Fibroblast of the aortic adventitia (primary cell): ENCODE data around the gene FIGN. TPM values are rescaled to one million over a fixed set of nuclear protein-coding genes. Genes with fewer than 3 reads are reported as not detected.

Experiments
- DNase-seq: peaks from one replicate; pipeline ENCODE4 v3.0.0-alpha.2; 2010; ENCODE audit warnings: low read depth
- H3K4me3 ChIP-seq: 2 replicates; pipeline ENCODE4 v1.5.1; 2011; ENCODE audit warnings: low read depth, mild to moderate bottlenecking, control low read depth, low read length, moderate library complexity
- total RNA-seq: library from RNA; depleted of rRNA; stranded (reverse); fragments of >200 nt; gene quantifications from 2 replicates; pipeline ENCODE4 v1.2.3, GENCODE V29; 2012; ENCODE audit warnings: low replicate concordance
- TF ChIP-seq, protein P1 (sequence below): IDR thresholded peaks from 2 replicates; pipeline ENCODE4 v1.5.1; 2011; ENCODE audit warnings: mild to moderate bottlenecking, low read length, control low read depth, inconsistent platforms; ENCODE audit not compliant: insufficient read depth

FIGN gene
- total RNA-seq, 1 donor = 4.1 TPM

- H3K4me3 ChIP-seq = no peak overlapping the region
- TF ChIP-seq, protein P1, sequence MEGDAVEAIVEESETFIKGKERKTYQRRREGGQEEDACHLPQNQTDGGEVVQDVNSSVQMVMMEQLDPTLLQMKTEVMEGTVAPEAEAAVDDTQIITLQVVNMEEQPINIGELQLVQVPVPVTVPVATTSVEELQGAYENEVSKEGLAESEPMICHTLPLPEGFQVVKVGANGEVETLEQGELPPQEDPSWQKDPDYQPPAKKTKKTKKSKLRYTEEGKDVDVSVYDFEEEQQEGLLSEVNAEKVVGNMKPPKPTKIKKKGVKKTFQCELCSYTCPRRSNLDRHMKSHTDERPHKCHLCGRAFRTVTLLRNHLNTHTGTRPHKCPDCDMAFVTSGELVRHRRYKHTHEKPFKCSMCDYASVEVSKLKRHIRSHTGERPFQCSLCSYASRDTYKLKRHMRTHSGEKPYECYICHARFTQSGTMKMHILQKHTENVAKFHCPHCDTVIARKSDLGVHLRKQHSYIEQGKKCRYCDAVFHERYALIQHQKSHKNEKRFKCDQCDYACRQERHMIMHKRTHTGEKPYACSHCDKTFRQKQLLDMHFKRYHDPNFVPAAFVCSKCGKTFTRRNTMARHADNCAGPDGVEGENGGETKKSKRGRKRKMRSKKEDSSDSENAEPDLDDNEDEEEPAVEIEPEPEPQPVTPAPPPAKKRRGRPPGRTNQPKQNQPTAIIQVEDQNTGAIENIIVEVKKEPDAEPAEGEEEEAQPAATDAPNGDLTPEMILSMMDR = no peak
- no peak for DNase-seq
These were observed 1.8 kb upstream of the FIGN start for GRCh38 chr2:163737563-163737962.

GRCh38 chr2:163737190-163737439, 1.3 kb upstream of the FIGN start:
- no peak for DNase-seq
- TF ChIP-seq, protein P1 = no peak
- H3K4me3 ChIP-seq = peak overlapping the region; percentile 91

- peak overlapping the region; percentile 91 for H3K4me3 ChIP-seq
- TF ChIP-seq, protein P1 = peak; percentile 44
- peak; percentile 33 for DNase-seq
These were observed 803 bp upstream of the FIGN start for GRCh38 chr2:163736433-163737189.

DNA sequence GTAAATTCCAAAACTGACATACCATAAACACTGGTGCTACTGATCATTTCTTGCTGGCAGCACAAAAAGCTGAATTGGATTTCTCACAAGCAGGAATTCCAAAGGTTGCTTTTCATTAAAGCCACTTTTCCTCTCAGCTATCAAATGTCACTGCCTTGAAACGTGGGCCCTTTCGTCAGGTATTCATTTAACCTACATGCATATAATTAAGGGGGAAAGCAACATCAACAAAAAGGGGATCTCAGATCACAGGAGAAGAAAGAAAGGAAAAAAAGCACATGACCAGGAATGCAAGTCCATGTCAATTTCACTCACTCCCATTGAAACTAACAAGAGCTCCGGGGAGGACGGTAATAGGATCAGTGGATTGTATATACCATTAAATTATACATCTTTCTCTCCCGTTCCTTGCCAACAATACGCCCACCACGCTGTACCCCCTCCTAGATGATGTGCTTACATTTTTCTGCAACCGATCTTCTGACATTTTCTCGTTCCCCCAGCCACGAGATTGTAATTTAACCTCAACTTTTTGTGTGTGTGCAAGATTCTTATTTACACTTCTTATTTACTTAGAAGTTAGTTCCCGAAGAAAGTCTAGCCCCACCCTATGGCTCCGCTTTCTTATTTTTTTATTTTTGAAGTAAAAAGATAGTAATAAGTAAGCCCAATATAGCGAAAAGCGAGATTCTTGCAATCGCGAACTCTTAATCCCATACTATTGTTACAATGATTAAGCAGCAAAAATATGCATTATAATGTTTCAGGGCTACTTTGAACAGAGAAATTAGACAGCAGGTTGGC, 725 bp downstream of the FIGN start:
- TF ChIP-seq, protein P1 = no peak
- peak overlapping the region; percentile 91 for H3K4me3 ChIP-seq
- peak; percentile 57 for DNase-seq

DNA sequence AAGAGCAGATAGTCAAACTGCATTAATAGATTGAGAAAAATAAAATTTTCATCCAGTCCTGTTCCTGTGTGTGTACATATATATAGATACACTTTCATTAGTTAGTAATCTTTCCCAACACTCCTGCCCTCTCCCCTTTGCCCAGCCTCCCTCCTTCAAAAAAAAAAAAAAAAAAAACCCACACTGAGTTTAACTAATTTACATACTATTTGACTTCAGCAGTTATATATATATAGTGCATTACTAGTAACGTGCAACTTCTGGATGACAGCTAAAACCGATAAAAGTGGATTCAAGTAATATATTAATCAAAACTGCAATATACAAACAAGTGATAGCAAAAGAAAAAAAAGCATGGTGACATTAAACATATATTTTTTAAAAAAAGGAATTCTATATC, 1.4 kb downstream of the FIGN start:
- DNase-seq = peak; percentile 28
- peak overlapping the region; percentile 91 for H3K4me3 ChIP-seq
- TF ChIP-seq, protein P1 = no peak

DNA sequence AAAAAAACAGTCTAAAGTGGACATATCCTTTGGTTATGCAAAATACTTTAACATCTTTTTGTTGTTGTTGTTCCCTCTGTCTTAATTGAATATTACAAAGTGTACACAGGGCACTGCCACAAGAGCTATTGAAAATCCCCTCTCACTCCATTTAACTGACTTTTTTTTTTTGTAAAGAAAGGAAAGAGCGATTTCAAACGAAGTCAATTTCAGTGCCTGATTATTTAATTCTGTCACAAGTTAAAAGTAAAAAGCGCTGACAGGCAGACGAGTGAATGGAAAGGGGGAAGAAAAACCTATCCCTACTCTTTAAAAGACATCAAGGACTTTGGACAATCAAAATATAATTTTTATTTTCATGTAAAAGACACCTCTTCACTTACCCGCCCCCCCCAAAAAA, 1.9 kb downstream of the FIGN start:
- DNase-seq = no peak
- TF ChIP-seq, protein P1 = no peak
- peak overlapping the region; percentile 91 for H3K4me3 ChIP-seq
